H1 (cell line): ENCODE measurements around the gene ARID4A.

Experiments used
- CBX5 ChIP-seq: fragments of 300-800, 300-1000 bp; sonication (generic); IDR thresholded peaks from 2 replicates; pipeline ENCODE4 v1.7.1; 2016; ENCODE audit warnings: antibody characterized with exemption, low read length, low read depth
- CREB1 ChIP-seq: IDR thresholded peaks from 2 replicates; pipeline ENCODE4 v1.6.1; 2012; ENCODE audit warnings: inconsistent platforms
- CTCF ChIP-seq, 3 experiments: IDR thresholded peaks; 1 replicate in 2 of 3; 2 replicates in 1 of 3; pipeline versions ENCODE4 v1.5.1 to v1.6.1; 2011; ENCODE audit warnings: low read length in 3 of 3, mild to moderate bottlenecking in 3 of 3, inconsistent platforms in 2 of 3, low read depth in 1 of 3, moderate library complexity in 1 of 3; ENCODE audit not compliant: insufficient read depth in 1 of 3; ENCODE audit errors: control extremely low read depth in 1 of 3
- EGR1 ChIP-seq: IDR thresholded peaks from 2 replicates; pipeline ENCODE4 v1.6.1; 2011; ENCODE audit warnings: low read depth, low read length, borderline replicate concordance
- EZH2 ChIP-seq: fragments of 200-600 bp; sonication (generic); IDR thresholded peaks from 2 replicates; pipeline ENCODE4 v1.7.1; 2012; ENCODE audit warnings: low read depth, mild to moderate bottlenecking, moderate library complexity, low read length, inconsistent platforms; ENCODE audit not compliant: severe bottlenecking
- GTF2F1 ChIP-seq: IDR thresholded peaks from 2 replicates; pipeline ENCODE4 v1.6.1; 2012; ENCODE audit warnings: low read depth, low read length, improper control_type of control experiment, borderline replicate concordance
- POLR2A ChIP-seq, 2 experiments: IDR thresholded peaks; 1 replicate in 1 of 2; 2 replicates in 1 of 2; pipeline ENCODE4 v1.6.1; 2011; ENCODE audit warnings: low read depth in 2 of 2, low read length in 2 of 2, mild to moderate bottlenecking in 2 of 2; ENCODE audit errors: control extremely low read depth in 1 of 2
- SP4 ChIP-seq: IDR thresholded peaks from 2 replicates; pipeline ENCODE4 v1.6.1; 2012; ENCODE audit warnings: low read length, inconsistent platforms
- SRF ChIP-seq: IDR thresholded peaks from 2 replicates; pipeline ENCODE4 v1.6.1; 2011; ENCODE audit warnings: mild to moderate bottlenecking, low read depth, low read length, moderate library complexity
- TAF1 ChIP-seq: IDR thresholded peaks from 2 replicates; pipeline ENCODE4 v1.6.1; 2011; ENCODE audit warnings: mild to moderate bottlenecking, low read depth, low read length

DNA sequence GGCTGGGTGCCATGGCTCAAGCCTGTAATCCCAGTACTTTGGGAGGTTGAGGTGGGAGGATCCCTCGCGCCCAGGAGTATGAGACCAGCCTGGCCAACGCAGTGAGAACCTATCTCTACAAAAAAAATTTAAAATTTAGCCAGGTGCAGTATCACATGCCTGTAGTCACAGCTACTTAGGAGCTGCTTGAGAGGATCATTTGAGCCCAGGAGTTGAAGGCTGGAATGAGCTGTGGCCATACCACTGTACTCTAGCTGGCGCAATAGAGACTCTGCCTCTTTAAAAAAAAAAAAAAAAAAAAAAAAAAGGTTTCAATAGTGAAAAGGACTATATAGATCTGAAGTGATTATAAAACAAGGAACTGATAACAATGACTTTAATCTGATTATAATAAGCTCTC is 40.2 kb upstream of the ARID4A start:
- TF ChIP-seq CTCF (IDR thresholded peaks at IDR 0.05; ENCODE audit: control extremely low read depth in 1 of 3, insufficient read depth in 1 of 3, low read depth in 1 of 3, low read length in 3 of 3), result no peak
- no peak for TF ChIP-seq CREB1
- no peak for TF ChIP-seq POLR2A (IDR thresholded peaks at IDR 0.05; ENCODE audit: control extremely low read depth in 1 of 2, low read depth in 2 of 2, low read length in 2 of 2)
- no peak for TF ChIP-seq SP4
- no peak for TF ChIP-seq CBX5
- no peak for TF ChIP-seq EZH2
- no peak for TF ChIP-seq EGR1
- no peak for TF ChIP-seq TAF1
- TF ChIP-seq GTF2F1, result no peak
- TF ChIP-seq SRF, result no peak
